ENCODE results near the gene TMEM263.

DNA sequence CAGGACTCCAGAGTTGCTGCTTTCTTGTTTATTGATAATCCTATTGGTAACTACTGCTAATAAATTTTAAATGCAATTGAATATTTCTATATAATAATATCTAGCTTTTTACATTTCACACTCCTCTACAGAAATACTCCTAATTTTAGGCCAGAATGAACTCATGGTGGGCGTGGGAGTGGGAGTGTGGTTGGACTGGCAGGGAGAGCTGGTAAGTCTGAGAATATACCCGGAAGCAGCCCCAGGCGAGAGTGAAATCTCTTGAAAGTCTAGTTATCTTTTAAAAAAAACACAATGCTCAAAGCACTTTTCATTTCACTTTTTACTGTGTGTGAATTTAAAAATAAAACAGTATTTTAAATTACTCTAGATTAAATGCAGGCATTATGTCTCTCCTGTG is 4.7 kb downstream of the TMEM263 start:
- TF ChIP-seq POLR2A (IDR thresholded peaks at IDR 0.05; ENCODE audit: low read length) = no peak
- TF ChIP-seq GATA1 (IDR thresholded peaks at IDR 0.05; ENCODE audit: low read depth, low read length) = no peak

Data from erythroblast (primary cell).